ENCODE measurements around the gene RUNX3.

RUNX3 gene

GRCh38 chr1:24878045-24878444 is 52.0 kb downstream of the RUNX3 start:
- no peak for DNase-seq

GRCh38 chr1:24875991-24876506 is 54.0 kb downstream of the RUNX3 start:
- no peak for DNase-seq

- DNase-seq, result no peak
Measured at GRCh38 chr1:24875257-24875656, 54.8 kb downstream of the RUNX3 start.

GRCh38 chr1:24874611-24875234 is 55.4 kb downstream of the RUNX3 start:
- no peak for DNase-seq

GRCh38 chr1:24874056-24874455 is 56.0 kb downstream of the RUNX3 start:
- DNase-seq, result no peak

- no peak for DNase-seq
Measured at GRCh38 chr1:24873148-24873547, 56.9 kb downstream of the RUNX3 start.

GRCh38 chr1:24872061-24872850 is 57.8 kb downstream of the RUNX3 start:
- DNase-seq, result no peak

GRCh38 chr1:24871306-24871901 is 58.7 kb downstream of the RUNX3 start:
- no peak for DNase-seq

GRCh38 chr1:24870551-24871195 is 59.4 kb downstream of the RUNX3 start:
- peak; percentile 8 for DNase-seq

- no peak for DNase-seq
Measured at GRCh38 chr1:24868016-24868875, 61.8 kb downstream of the RUNX3 start.

- no peak for DNase-seq
Measured at GRCh38 chr1:24867084-24867870, 62.8 kb downstream of the RUNX3 start.

GRCh38 chr1:24866211-24867083 is 63.6 kb downstream of the RUNX3 start:
- no peak for DNase-seq

GRCh38 chr1:24865587-24865986 is 64.5 kb downstream of the RUNX3 start:
- DNase-seq, result no peak

- no peak for DNase-seq
Measured at GRCh38 chr1:24865168-24865567, 64.9 kb downstream of the RUNX3 start.

- DNase-seq, result no peak
Measured at GRCh38 chr1:24864370-24864777, 65.7 kb downstream of the RUNX3 start.

GRCh38 chr1:24862775-24863483 is 67.1 kb downstream of the RUNX3 start:
- DNase-seq, result no peak

GRCh38 chr1:24861821-24862727 is 68.0 kb downstream of the RUNX3 start:
- no peak for DNase-seq

- no peak for DNase-seq
Measured at GRCh38 chr1:24860841-24861240, 69.2 kb downstream of the RUNX3 start.
